ENCODE measurements around the gene CTNNA3. TPM values are rescaled to one million over a fixed set of nuclear protein-coding genes. Genes with fewer than 3 reads are reported as not detected.

CTNNA3 gene
- total and polyA plus RNA-seq, 7 donors = 0.85 to 66.2 (median 28.1) TPM

DNA sequence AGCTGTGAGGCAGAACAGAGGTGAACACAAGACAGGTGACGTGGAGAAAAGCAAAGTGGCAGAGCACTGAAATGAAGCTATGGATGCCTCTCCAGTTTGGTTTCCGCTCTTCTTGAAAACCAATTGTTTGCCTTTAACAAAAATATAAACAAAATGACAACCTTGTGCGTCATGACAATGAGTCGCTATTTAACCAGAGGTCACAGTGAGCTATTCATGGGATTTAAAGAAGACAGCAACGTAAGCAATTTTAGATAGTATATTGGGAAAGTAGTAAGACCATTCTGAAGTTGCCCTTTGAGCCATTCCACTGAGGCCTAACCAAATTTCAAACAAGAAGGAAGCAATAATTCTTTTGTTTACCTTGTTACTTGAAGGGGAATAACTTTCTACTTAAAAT is 785.3 kb downstream of the CTNNA3 start:
- no peaks in the 10 kb centered on the region for H3K27me3 ChIP-seq (ENCODE audit: insufficient read depth in 3 of 3, low read length in 2 of 3)
- H3K4me1 ChIP-seq = no peaks in the 10 kb centered on the region
- no peak overlapping the region for H3K4me3 ChIP-seq
- no peak overlapping the region for H3K27ac ChIP-seq
- DNase-seq (no peak), ATAC-seq (no peak)
- 92 to 96% (median 93%) methylated on average over 5 of the region's 5 CpGs for WGBS, 3 donors
- intact Hi-C loops (cut with DNase I) = no loop called here
- H3K9me3 ChIP-seq = no peaks in the 10 kb centered on the region
- no peaks in the 10 kb centered on the region for H3K36me3 ChIP-seq (ENCODE audit: insufficient read depth in 1 of 2, low read depth in 1 of 2)
- TF ChIP-seq, protein P1, sequence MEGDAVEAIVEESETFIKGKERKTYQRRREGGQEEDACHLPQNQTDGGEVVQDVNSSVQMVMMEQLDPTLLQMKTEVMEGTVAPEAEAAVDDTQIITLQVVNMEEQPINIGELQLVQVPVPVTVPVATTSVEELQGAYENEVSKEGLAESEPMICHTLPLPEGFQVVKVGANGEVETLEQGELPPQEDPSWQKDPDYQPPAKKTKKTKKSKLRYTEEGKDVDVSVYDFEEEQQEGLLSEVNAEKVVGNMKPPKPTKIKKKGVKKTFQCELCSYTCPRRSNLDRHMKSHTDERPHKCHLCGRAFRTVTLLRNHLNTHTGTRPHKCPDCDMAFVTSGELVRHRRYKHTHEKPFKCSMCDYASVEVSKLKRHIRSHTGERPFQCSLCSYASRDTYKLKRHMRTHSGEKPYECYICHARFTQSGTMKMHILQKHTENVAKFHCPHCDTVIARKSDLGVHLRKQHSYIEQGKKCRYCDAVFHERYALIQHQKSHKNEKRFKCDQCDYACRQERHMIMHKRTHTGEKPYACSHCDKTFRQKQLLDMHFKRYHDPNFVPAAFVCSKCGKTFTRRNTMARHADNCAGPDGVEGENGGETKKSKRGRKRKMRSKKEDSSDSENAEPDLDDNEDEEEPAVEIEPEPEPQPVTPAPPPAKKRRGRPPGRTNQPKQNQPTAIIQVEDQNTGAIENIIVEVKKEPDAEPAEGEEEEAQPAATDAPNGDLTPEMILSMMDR (IDR thresholded peaks at IDR 0.05) = no peak

DNA sequence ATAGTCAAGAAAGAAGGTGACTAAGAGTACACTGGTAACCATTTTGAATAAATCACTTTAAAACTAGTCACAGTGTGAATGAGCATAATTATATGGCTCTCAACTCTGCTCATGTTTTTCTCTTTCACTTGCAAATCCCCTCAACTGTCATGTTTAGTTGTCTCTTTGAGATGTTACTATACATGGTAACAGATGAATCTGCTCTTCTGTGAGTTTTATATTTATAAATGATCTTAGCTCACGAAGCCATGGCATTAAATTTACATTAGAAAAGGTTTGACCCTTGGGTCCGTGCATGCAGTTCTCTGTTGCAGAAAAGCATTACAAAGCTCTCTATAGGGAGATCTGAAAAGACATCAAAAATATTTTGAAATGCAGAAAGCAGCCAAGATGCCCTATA is 803.1 kb downstream of the CTNNA3 start:
- WGBS, 3 donors = 49 to 65% (median 58%) methylated on average over 2 of the region's 2 CpGs

DNA sequence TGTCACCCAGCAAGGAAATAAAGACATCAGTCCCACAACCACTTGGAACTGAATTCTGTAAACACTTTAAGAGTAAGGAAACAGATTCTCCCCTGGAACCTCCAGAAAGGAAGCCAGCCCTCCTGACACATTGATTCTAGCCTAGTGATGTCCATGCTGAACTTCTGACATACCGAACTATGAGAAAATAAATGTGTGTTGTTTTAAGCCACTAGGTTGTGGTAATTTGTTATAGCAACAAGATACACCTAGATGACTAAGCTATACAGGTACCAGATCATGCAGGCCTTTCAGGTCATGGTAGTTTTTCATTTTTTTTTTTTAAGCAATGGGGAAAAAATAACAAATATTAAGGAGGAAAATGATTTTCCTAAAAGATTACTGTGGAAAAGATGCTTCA is 807.8 kb downstream of the CTNNA3 start:
- no peak for DNase-seq
- H3K9me3 ChIP-seq = no peaks in the 10 kb centered on the region
- H3K27ac ChIP-seq = no peak overlapping the region
- H3K36me3 ChIP-seq (ENCODE audit: insufficient read depth in 1 of 2, low read depth in 1 of 2) = no peaks in the 10 kb centered on the region
- TF ChIP-seq, protein P1 (IDR thresholded peaks at IDR 0.05) = no peak
- 87 to 91% (median 88%) methylated on average over 1 of the region's 1 CpG for WGBS, 3 donors
- intact Hi-C loops (cut with DNase I) = no loop called here
- H3K4me1 ChIP-seq = no peaks in the 10 kb centered on the region
- no peak overlapping the region for H3K4me3 ChIP-seq
- no peak for ATAC-seq
- no peaks in the 10 kb centered on the region for H3K27me3 ChIP-seq (ENCODE audit: insufficient read depth in 3 of 3, low read length in 2 of 3)

More for the DNA sequence above, 803.1 kb downstream of the CTNNA3 start:
- peaks cover 2% of the 10 kb centered on the region for H3K9me3 ChIP-seq
- ATAC-seq = no peak
- no peak for DNase-seq
- H3K4me3 ChIP-seq = no peak overlapping the region
- H3K27me3 ChIP-seq (ENCODE audit: insufficient read depth in 3 of 3, low read length in 2 of 3) = no peaks in the 10 kb centered on the region
- intact Hi-C loops (cut with DNase I) = no loop called here
- TF ChIP-seq, protein P1 (IDR thresholded peaks at IDR 0.05) = no peak
- no peaks in the 10 kb centered on the region for H3K4me1 ChIP-seq
- no peak overlapping the region for H3K27ac ChIP-seq
- no peaks in the 10 kb centered on the region for H3K36me3 ChIP-seq (ENCODE audit: insufficient read depth in 1 of 2, low read depth in 1 of 2)

DNA sequence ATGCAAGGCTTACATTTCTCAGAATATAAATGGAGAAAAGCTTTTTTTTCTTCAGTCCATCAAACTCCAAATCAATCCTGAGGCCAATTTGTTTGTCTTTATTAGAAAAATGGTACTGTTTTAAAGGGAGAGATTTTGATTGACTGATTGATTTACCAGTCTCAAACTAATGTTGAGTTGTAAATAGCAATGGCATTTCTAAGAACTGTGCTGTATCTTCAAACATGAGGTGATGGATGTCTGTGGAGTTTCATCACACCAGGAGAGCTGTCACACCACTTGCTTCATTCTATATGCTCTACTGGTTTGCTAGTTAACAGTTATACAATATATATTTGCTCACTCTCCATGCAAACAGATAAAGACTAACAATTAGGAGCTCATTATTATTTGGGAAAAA is 809.1 kb downstream of the CTNNA3 start:
- no peak overlapping the region for H3K4me3 ChIP-seq
- DNase-seq = no peak
- H3K4me1 ChIP-seq = no peaks in the 10 kb centered on the region
- H3K27me3 ChIP-seq (ENCODE audit: insufficient read depth in 3 of 3, low read length in 2 of 3) = no peaks in the 10 kb centered on the region
- no peak overlapping the region for H3K27ac ChIP-seq
- no peaks in the 10 kb centered on the region for H3K9me3 ChIP-seq
- TF ChIP-seq, protein P1 (IDR thresholded peaks at IDR 0.05) = no peak
- H3K36me3 ChIP-seq (ENCODE audit: insufficient read depth in 1 of 2, low read depth in 1 of 2) = no peaks in the 10 kb centered on the region
- no peak for ATAC-seq
- intact Hi-C loops (cut with DNase I) = no loop called here

DNA sequence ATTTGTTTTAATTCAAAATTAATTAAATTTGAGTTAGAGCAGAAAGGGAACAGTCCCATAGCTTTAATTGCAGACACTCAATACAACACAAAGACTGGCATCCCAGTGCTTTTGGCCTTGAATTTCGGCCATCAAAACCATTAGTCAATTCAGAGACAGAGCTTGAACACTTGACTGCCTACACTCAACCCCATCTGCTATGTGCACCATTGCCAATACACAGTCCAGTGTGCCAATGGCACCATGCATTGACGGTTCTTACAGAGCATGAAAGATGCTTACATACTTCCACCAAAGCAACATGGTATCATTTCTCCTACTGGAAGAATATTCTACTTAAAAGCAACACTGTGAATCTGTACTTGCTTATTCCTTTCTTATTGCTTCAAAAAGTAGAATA is 813.7 kb downstream of the CTNNA3 start:
- intact Hi-C loops (cut with DNase I) = no loop called here
- peaks cover 11% of the 10 kb centered on the region for H3K4me1 ChIP-seq
- H3K9me3 ChIP-seq = no peaks in the 10 kb centered on the region
- H3K27ac ChIP-seq = no peak overlapping the region
- ATAC-seq (no peak), DNase-seq (no peak)
- H3K27me3 ChIP-seq (ENCODE audit: insufficient read depth in 3 of 3, low read length in 2 of 3) = no peaks in the 10 kb centered on the region
- TF ChIP-seq, protein P1 (IDR thresholded peaks at IDR 0.05) = no peak
- no peaks in the 10 kb centered on the region for H3K36me3 ChIP-seq (ENCODE audit: insufficient read depth in 1 of 2, low read depth in 1 of 2)
- H3K4me3 ChIP-seq = no peak overlapping the region
- 57 to 71% (median 62%) methylated on average over 2 of the region's 2 CpGs for WGBS, 3 donors

Measured in psoas muscle (tissue), 8 donors.